SK-MEL-5 (cell line): ENCODE measurements around the gene GPR141. TPM values are rescaled to one million over a fixed set of nuclear protein-coding genes. Genes with fewer than 3 reads are reported as not detected.

Source experiments
- DNase-seq: peaks from one replicate; pipeline ENCODE4 v3.0.0-alpha.2; 2016; ENCODE audit warnings: low read depth, low spot score
- in situ Hi-C: cut with HindIII; loops from 2 replicates; pipeline ENCODE4 v1.10.0; 2016; ENCODE audit warnings: low sequenced_read_pairs, high pct_unique_total_duplicates, low pct_unique_long_range_greater_than_20kb
- polyA plus RNA-seq, 2 experiments: library from polyadenylated mRNA; depleted of rRNA; stranded (reverse); fragments of >200 nt; gene quantifications; 2 replicates each; pipeline ENCODE4 v1.2.3, GENCODE V29; 2015
- total RNA-seq: library from RNA; depleted of rRNA; stranded (reverse); fragments of >200 nt; shearing (Covaris generic); gene quantifications from 2 replicates; pipeline ENCODE4 v1.2.3, GENCODE V29; 2014; rRNA removed

The GPR141 gene, protein sequence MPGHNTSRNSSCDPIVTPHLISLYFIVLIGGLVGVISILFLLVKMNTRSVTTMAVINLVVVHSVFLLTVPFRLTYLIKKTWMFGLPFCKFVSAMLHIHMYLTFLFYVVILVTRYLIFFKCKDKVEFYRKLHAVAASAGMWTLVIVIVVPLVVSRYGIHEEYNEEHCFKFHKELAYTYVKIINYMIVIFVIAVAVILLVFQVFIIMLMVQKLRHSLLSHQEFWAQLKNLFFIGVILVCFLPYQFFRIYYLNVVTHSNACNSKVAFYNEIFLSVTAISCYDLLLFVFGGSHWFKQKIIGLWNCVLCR
- total RNA-seq, result not detected in 2 replicates
- polyA plus RNA-seq (2015; cell fraction: cytosol; rRNA removed), result not detected in 2 replicates
- not detected in 2 replicates for polyA plus RNA-seq (2015; cell fraction: nucleus; rRNA removed)

DNA sequence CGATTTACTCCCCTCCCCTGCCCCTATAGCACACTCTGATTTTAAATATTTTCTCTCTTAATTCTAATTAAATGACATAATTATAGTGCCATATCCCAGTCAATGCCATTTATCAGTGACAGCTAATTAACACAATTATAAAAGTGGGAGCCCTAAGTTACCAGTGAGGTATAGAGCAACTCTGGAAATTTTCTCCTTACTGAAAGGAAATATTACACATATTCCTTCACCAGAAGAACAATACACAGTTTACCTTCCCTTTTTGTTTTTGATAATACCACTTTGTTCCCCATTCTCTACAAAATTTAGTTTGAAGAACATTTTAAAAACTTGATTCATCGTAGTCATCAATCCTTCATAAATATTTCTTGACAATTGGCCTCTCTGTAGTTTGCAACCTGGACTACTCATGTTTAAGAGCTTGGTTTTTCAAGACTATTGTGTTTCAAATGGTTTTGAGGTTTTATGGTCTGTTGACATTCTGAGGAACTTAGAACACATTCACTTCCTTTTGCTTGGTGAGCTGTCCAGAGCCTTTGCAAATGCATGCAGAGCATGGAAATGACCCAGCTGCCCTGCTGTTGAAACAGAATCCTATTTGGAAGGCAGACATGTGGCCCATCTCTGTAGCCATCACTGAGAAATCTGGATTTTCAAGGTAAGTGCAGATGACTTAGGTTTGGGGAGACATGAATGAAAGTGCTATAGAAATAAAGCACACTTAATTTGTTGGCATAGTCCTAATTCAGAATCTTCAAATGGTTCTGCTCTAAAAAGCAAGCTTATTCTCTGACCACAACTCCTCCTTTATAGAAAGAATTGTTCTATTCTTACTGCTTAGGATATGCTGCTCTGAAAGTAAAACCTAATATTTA lies at the start of gene GPR141:
Gene GPR141 (plus strand): TSS at position 521 of the 875 bp plus-strand sequence. CDS start 56,628 bp downstream, outside the sequence.
- in situ Hi-C loops, result no loop called here
- DNase-seq, result no peak

DNA sequence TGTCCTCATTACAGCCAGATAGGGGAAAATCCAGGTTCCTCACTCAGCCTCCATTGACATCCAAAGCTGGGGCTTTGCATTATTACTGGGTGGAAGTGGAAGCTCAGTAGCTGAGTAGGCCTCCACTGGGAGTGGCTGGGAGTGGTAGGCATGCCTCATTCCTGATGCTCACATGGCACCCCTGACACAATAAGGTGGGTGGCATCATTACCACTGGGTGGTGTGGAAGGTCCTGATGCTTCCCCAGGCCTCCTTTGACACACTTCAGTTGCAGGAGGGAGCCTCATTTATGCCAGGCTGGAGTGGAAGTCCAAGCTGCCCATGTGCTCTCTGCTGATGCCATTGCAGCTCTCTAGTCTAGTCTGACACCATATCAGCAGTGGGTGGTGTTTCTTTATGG lies 48.2 kb upstream of the GPR141 start:
- no peak for DNase-seq
- in situ Hi-C loops, result no loop called here

DNA sequence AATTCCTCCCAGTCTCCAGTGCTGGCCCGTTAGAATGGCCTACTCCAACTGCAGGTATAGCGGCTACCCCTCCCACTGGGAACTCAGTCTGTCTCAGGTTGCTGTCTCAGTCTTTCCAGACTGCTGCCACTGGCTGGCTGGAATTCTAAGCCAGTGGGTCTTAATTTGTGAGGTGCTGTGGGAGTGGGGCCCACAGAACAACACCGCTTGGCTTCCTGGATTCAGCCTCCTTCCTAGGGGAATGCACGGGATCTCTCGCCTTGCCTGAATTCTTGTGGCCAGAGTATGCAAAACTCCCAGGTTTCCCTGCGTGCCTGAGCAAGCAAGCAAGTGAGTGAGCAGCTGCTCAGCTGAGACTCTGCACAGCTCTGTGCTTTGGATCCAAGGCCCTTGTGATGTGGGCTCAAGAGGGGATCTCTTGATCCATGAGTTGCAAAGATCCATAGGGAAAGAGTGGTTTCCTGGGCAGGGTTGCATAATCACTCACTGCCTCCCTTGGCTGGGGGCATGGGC lies 41.5 kb upstream of the GPR141 start:
- no peak for DNase-seq
- in situ Hi-C loops, result no loop called here

DNA sequence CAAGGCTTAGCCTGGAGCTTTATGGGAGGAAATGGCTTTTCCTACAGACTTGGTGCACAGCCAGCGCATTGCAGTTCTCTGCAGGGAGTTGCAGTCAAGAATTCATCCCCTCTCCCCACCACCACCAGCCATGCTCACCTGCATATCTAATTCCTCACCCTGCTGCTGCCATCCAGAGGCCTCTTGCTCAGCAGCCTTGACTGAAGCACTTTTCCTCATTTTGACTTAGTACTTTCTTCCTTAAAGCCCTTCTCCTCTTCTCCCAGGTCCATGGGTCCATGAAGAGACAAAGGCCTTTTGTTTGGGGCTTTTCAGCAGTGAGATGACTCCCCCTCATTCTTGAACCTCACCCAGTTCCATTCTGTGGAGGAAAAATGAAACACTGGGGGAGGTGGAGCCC lies 39.7 kb upstream of the GPR141 start:
- in situ Hi-C loops, result no loop called here
- DNase-seq, result no peak

DNA sequence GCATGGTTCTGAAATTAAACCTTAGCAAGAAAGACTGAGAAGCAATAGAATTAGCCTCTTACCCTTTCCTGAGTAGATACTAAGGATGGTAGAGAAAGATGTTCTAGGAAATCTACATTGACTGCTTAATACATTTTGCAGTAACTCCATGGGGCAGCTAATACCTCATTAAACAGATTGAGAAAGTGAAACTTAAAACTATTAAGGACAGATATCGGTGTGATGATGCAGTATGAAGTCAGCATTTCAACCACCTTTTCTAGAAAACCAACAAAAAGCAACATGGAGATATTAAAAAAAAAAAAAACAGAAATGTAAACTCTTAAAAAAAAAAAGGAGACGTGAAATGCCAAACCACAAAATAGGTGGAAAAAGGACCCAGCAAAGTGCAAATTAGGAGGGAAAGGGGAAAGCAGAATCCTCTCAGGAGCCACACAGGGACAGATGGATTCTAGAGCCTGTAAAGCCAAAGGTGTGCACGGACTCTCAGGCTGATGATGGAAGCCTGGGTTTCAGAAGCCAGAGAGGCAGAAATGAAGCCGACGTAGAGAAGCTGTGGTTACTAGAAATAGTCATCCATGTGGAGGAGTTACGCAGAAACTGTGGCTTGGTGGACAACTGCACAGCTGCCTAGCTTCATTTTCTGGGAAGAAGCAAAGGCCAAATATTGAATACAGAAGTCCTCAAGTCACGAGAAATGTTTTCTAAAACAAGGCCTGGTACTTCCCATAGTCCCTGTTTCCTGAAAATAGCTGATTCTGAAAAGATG lies 38.1 kb upstream of the GPR141 start:
- DNase-seq, result no peak
- in situ Hi-C loops, result no loop called here

DNA sequence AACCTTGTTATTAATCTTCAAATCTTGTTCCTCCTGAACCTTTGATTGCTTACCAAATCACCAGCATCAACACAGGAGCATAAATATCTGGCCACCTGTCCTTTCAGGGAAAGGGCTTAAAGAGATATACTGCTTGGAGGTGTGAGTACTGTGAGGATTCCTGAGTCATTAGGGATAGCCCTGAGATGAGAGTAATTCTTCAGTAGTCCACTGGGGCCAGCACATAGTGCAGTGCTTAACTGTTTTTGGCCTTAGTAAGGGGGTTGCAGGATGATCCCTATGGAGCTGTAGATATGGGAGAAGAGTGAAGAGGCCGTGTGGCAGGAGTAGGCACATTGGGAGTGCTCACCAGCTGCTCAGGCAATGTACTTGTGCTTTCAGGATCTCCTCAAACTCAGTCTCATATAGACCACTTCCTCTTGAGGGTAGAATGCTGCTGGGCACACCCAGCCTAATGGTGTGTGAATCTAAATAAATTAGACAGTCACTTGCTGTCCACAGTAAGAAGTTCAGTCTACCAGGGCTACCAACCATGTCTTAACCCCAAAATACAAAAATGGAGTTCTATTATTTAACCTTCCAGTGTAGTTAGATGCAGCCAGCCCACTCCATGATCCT lies 26.5 kb upstream of the GPR141 start:
- no peak for DNase-seq
- in situ Hi-C loops, result no loop called here

DNA sequence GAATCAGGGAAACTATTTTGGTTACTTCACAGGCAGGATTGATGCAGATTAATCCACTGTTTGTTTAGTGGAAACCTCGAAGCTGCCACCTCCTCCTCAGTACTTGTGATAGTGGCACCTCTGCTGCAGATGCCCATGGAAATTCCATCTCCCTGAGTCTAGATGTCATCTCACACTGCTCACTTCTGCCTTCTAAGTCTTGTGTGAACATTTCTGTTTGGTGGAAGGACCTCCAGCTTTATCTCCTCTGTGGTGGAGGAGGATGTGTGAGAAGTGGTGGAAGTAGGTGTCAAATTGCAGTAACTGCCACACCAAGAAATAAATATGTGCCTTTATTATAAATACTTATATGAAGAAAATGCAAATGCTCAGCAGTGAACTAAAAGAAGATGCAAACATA lies 25.8 kb upstream of the GPR141 start:
- in situ Hi-C loops, result no loop called here
- DNase-seq, result no peak

DNA sequence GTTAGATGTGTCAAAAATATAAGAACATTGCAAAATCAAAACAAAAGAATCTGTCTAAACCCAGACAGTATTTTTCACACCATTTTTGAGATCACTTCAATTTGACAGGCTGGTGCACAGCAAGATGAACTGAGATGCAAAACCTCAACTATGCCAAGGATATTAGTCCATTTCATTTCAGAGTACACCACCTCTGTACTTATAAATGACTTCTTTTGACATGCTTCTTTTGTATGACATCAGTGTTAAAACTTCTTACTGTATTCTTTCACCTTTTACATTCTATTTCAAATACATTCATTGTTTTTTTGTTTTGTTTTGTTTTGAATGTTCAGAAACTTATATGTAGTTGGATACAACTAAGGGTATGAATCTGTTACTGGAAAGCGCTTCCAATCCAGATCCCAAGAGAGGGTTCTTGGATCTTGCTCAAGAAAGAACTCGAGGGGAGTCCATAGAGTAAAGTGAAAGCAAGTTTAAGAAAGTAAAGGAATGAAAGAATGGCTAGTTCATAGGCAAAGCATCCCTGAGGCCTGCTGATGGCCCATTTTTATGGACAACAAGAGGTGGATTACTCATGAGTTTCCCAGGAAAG lies 23.5 kb upstream of the GPR141 start:
- in situ Hi-C loops, result no loop called here
- DNase-seq, result no peak

DNA sequence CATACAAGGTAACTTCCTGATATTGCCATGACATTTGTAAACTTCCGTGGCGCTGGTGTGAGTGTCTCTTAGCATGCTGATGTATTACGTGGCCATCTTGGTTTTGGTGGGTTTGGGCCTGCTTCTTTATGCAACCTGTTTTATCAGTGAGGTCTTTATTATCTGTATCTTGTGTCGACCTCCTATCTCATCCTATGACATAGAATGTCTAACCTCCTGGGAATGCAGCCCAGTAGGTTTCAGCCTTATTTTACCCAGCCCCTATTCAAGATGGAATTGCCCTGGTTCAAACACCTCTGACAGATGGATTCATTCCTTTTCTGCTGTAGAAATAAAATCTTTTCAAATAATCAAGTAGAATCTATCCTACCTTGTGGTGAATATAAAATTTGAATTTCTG lies 23.0 kb upstream of the GPR141 start:
- in situ Hi-C loops, result no loop called here
- DNase-seq, result no peak

DNA sequence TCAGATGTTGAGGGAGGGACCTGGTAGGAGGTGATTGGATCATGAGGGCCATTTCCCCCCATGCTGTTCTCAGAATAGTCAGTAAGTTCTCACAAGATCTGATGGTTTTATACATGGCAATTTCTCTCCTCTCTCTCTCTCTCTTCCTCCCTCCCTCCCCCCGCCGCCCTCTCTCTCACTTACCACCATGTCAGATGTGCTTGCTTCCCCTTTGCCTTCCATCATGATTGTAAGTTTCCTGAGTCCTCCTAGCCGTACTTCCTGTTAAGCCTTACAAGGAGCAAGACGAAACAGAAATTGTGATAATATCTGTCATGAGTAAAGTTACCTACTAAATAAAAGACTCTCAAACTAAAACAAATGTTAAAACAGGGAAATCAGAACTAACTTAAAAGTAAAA lies 19.9 kb upstream of the GPR141 start:
- DNase-seq, result no peak
- in situ Hi-C loops, result no loop called here

DNA sequence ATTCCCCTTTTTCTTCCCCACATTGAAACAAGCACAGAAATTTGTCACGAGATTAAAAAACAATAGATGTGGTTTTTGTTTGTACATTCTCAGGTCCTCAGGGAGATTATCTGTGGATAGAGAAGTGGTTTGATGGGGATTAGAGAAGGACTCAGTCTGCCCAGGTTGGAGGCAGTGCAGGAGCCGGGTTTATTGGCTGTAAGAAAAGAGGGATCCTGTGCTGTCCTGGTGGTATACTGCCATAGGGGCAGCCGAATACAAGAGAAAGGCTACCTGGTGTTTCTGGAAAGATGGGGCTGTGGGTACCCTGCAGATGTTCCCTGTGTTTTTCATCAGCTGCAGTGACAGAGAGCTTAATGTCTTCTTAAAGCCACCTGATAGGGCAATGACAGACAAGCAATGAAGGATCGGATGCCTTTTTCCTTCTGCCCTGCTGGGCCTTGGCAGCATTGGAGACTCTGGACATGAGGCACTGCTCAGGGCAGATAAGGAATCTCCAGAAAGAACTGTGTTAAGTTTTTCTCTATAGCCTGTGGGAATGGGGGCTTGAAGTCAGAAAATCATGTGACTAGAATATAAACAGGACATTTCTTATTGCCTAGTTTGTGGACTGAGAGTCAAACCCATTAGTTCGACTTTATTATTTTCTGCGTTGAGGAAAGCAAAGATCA lies 18.1 kb upstream of the GPR141 start:
- in situ Hi-C loops, result no loop called here
- DNase-seq, result no peak

DNA sequence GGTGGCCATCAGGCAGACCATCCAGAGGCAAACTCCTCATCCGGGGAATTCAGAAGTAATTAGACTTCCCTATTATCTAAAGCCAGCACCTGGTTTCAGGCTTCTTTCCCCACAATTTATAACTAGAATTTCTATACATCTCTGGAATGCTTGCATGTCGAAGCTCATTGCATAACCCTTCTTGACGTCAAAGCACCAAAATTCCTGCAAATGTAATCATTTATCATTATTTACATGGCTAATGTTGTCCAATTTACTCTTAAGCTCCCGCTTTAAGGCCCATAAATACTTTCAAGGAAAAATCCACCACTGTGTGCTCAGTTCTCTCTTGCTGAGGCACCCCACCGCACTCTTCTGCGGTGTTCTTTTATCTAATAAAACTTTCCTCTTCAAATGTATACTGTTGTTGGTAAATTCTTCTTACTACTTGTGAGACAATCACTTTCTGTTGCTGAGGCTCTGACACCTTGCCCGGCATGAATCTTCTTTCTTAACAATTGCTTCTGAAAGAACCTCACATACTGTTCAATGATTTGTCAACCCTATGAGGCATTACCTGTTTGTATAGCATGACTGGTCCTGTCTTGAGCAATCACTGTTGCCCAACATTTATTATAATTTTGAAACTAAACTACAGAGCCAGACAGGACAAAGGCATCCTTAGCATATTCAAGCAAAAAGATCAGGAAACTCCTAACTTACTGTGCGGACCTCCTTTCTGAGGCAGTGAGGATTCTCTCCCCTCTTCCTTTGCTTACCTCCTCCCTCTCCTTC lies 17.4 kb upstream of the GPR141 start:
- in situ Hi-C loops, result no loop called here
- no peak for DNase-seq

DNA sequence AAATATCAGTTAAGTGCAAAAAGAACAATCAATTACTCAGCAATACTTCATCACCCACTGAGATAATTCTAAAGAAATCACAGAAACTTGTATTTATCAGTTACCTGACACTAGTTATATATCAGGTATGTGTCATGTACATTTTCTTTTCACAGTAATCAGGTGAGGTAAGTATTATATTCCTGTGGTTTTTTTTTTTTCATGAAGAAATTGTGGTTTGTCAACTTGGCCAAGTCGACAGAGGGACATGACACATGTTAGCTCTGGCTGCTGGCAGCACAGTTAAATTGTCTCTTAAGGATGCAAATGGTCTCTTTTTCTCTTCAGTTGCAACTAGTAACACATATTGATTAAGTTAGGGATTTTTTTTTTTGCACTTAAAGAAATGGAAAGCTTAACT lies 13.7 kb upstream of the GPR141 start:
- no peak for DNase-seq
- in situ Hi-C loops, result no loop called here

DNA sequence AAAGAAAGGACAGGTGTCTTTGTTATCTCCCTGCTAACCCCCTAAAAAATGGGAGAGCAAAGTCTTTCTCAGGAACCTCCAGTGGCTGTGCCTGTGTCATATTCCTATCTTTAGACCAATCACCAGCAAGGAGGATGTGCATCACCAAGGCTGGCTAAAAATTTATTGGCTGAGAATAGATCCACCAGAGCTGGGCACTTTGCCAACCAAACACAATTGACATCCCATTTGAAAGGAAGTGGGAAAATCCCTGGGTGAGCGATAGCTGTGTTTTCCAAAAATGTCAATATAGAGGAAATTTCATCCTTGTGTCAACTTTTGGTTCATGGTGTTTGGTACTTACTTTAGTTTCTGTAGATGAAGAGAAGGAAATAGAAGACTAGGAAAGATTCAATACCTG lies 13.1 kb upstream of the GPR141 start:
- in situ Hi-C loops, result no loop called here
- DNase-seq, result no peak

DNA sequence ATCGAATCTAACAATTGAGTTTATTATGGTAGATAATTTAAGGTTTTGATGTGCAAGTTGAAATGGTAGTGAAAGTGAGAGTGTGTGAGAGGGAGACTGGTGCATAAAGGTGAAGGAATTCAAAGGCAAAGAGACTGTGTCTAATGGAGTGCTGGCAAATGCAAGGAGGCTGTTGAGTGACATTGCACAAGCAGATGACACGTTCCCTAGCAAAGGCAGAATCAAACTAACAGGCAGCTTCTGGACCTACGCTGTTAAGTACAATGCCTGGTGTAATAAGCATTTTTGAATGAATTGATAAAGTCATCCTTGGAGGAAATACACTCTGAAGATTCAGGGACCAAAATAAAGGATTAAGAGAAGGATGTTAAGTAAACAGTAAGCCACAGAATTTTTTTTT lies 11.7 kb upstream of the GPR141 start:
- in situ Hi-C loops, result no loop called here
- DNase-seq, result no peak

DNA sequence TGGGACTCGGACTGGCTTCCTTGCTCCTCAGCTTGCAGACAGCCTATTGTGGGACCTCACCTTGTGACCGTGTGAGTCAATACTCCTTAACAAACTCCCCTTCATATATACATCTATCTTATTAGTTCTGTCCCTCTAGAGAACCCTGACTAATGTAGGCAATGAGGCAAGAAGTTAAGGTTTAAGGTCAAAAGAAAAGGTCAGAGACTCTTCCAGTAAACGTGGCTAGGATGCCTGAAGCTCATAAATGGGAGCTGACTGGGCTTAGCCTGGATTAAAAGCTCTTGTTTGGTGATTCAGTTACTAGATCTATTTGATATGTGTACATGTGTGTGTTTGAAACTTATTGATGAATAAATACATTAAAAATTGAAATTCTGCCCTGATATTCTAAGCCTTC lies 10.6 kb upstream of the GPR141 start:
- no peak for DNase-seq
- in situ Hi-C loops, result no loop called here
